Measurements from ENCODE around the gene SPSB4. TPM values are rescaled to one million over a fixed set of nuclear protein-coding genes. Genes with fewer than 3 reads are reported as not detected.

Gene SPSB4
- total RNA-seq, 4 donors from 2014 or later, result 3.5 TPM; not detected in 3

DNA sequence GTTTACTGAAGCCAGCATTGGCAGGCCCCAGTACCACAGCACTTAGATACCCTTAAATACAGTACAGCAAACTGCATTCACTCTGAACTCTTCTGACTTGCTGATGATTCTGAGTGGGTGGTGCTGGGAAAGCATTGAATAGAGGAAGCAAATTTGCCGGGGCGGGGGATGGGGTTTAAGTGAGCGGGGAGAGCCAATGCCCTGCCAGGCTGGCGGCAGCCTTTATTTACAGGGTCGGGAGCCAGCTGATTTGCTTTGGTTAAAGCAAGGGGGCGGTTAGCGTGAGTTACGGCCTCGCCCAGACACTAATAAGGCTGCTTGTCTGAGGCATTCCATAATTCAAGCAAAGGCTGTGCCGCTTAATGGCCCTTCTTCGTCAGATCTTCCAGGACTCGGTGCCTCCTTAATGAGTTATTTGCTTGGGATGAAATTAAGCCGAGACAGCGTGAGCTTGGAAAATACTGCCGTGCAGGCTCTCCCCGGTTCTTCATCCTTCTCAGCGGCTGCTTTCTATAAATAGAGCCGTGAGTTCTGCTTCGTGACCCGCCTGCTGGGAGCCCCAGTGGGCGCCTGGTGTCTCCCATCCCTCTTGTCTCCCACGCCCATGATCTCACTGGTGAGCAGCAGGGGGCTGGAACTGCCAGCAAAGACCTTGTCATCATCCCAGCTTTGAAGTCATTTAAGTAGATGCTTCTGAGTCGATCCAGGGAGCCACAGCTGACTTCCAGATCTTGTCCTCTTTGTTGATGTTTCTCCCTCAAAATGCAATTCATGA, 25.8 kb downstream of the SPSB4 start:
- Histone ChIP-seq H3K27me3 (no peaks in the 10 kb centered on the region), H3K27ac (peak overlapping the region; percentile 70 to 73), H3K9me3 (no peaks in the 10 kb centered on the region), H3K4me1 (no peaks in the 10 kb centered on the region), H3K4me3 (peak overlapping the region; percentile 7 to 12), H3K36me3 (no peaks in the 10 kb centered on the region)
- TF ChIP-seq POLR2A (IDR thresholded peaks at IDR 0.05), result no peak
- TF ChIP-seq, protein P1, sequence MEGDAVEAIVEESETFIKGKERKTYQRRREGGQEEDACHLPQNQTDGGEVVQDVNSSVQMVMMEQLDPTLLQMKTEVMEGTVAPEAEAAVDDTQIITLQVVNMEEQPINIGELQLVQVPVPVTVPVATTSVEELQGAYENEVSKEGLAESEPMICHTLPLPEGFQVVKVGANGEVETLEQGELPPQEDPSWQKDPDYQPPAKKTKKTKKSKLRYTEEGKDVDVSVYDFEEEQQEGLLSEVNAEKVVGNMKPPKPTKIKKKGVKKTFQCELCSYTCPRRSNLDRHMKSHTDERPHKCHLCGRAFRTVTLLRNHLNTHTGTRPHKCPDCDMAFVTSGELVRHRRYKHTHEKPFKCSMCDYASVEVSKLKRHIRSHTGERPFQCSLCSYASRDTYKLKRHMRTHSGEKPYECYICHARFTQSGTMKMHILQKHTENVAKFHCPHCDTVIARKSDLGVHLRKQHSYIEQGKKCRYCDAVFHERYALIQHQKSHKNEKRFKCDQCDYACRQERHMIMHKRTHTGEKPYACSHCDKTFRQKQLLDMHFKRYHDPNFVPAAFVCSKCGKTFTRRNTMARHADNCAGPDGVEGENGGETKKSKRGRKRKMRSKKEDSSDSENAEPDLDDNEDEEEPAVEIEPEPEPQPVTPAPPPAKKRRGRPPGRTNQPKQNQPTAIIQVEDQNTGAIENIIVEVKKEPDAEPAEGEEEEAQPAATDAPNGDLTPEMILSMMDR (IDR thresholded peaks at IDR 0.05), result peak in 1 of 4 experiments; percentile 23
- intact Hi-C loops (cut with DNase I; ENCODE audit: low total_unique reads), result no loop called here
- peak; percentile 64 to 67 for DNase-seq

GRCh38 chr3:141077631-141078030, 26.5 kb downstream of the SPSB4 start:
- TF ChIP-seq POLR2A (IDR thresholded peaks at IDR 0.05), result no peak
- TF ChIP-seq, protein P1 (IDR thresholded peaks at IDR 0.05), result no peak
- no peaks in the 10 kb centered on the region for H3K36me3 ChIP-seq
- no peak for DNase-seq
- H3K27me3 ChIP-seq, result no peaks in the 10 kb centered on the region
- H3K4me3 ChIP-seq, result peak overlapping the region in 1 of 2 donors; percentile 12
- no peaks in the 10 kb centered on the region for H3K4me1 ChIP-seq
- peak overlapping the region; percentile 70 to 73 for H3K27ac ChIP-seq
- no peaks in the 10 kb centered on the region for H3K9me3 ChIP-seq
- intact Hi-C loops (cut with DNase I; ENCODE audit: low total_unique reads), result no loop called here

DNA sequence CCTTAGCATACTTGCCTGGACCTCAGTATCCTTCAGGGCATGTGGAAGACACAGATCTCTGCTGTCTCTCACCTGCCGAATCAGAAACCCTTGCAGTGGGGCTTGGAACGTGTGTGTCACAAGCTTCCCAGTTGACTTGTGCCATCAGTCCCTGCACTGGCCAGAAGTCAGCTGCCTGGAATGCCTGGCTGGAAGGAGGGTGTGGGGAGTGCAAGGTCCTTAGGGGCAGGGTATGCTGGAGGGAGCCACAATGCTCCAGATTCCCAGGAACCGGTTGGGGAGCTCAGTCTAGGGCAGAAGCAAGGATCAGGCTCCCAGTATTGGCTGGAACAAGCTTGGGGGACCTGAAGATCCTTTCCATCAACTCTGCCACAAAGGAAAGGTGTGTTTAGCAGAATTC, 27.1 kb downstream of the SPSB4 start:
- H3K27ac ChIP-seq, result no peak overlapping the region
- no peaks in the 10 kb centered on the region for H3K9me3 ChIP-seq
- no peak for DNase-seq
- H3K36me3 ChIP-seq, result no peaks in the 10 kb centered on the region
- no peaks in the 10 kb centered on the region for H3K27me3 ChIP-seq
- intact Hi-C loops (cut with DNase I; ENCODE audit: low total_unique reads), result no loop called here
- no peaks in the 10 kb centered on the region for H3K4me1 ChIP-seq
- no peak overlapping the region for H3K4me3 ChIP-seq
- TF ChIP-seq, protein P1 (IDR thresholded peaks at IDR 0.05), result no peak
- TF ChIP-seq POLR2A (IDR thresholded peaks at IDR 0.05), result no peak

DNA sequence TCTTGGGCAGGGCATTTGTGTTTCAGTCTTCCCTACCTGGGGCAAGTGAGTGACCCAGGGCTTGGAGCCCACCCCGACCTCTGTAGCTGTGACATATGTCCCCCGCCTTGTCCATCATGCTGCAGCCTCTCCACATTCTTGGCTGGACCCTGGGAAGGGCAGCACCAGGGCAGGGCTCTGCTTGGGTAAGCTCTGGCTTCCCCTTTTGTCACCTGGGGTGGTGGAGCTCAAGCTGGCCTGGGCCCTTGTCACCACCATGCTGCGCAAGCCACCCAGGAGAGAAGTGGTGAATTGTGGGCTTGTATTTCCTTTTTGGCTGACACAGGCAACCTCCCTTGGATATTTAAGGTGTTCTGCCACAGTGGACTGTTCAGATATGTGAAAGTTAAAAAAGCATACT, 29.3 kb downstream of the SPSB4 start:
- TF ChIP-seq POLR2A (IDR thresholded peaks at IDR 0.05), result no peak
- TF ChIP-seq, protein P1 (IDR thresholded peaks at IDR 0.05), result no peak
- H3K4me3 ChIP-seq, result no peak overlapping the region
- H3K27ac ChIP-seq, result no peak overlapping the region
- no peaks in the 10 kb centered on the region for H3K4me1 ChIP-seq
- no peaks in the 10 kb centered on the region for H3K9me3 ChIP-seq
- no peaks in the 10 kb centered on the region for H3K36me3 ChIP-seq
- intact Hi-C loops (cut with DNase I; ENCODE audit: low total_unique reads), result no loop called here
- no peak for DNase-seq
- no peaks in the 10 kb centered on the region for H3K27me3 ChIP-seq

DNA sequence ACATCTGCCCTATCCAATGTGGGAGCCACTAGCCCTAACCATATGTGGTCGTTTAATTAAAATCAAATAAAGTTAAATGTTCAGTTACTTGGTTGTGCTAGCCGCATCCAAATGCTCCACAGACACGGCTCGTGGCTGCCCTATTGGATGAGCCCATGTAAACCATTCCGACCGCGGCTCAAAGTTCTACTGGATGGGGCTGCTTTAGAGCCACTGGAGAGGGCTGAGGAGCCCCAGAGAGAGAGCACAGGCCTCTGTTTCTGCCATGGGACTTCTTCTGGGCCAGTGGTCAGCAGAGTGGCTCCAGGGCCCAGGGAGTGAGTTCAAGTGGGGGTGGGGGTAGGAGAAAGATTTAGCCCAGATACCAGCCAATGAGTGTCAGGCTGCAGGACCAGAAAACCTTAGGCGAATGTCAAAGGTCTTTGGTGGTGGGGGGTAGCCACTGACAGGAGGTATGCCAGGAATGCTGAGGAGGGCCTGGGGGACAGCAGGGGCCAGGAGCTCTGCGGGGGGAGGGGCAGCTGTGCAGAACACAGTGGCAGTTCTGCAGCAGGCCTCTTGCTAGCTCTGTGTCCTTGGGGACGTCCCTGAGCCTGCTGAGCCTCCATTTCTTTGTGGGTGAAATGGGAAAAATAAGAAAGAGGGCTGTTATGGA, 30.1 kb downstream of the SPSB4 start:
- intact Hi-C loops (cut with DNase I; ENCODE audit: low total_unique reads), result no loop called here
- no peaks in the 10 kb centered on the region for H3K4me1 ChIP-seq
- TF ChIP-seq POLR2A (IDR thresholded peaks at IDR 0.05), result no peak
- TF ChIP-seq, protein P1 (IDR thresholded peaks at IDR 0.05), result no peak

More for the DNA sequence above, 30.1 kb downstream of the SPSB4 start:
- H3K27me3 ChIP-seq, result no peaks in the 10 kb centered on the region
- no peaks in the 10 kb centered on the region for H3K36me3 ChIP-seq
- no peaks in the 10 kb centered on the region for H3K9me3 ChIP-seq
- H3K27ac ChIP-seq, result no peak overlapping the region
- H3K4me3 ChIP-seq, result no peak overlapping the region
- DNase-seq, result no peak

Data from uterus (tissue), 4 donors.